SK-MEL-5 (cell line): ENCODE results near the gene ATP1A1. TPM values are rescaled to one million over a fixed set of nuclear protein-coding genes. Genes with fewer than 3 reads are reported as not detected.

ENCODE experiments used
- DNase-seq: peaks from one replicate; pipeline ENCODE4 v3.0.0-alpha.2; 2016; ENCODE audit warnings: low read depth, low spot score
- in situ Hi-C: cut with HindIII; loops from 2 replicates; pipeline ENCODE4 v1.10.0; 2016; ENCODE audit warnings: low sequenced_read_pairs, high pct_unique_total_duplicates, low pct_unique_long_range_greater_than_20kb
- polyA plus RNA-seq, 2 experiments: library from polyadenylated mRNA; depleted of rRNA; stranded (reverse); fragments of >200 nt; gene quantifications; 2 replicates each; pipeline ENCODE4 v1.2.3, GENCODE V29; 2015
- total RNA-seq: library from RNA; depleted of rRNA; stranded (reverse); fragments of >200 nt; shearing (Covaris generic); gene quantifications from 2 replicates; pipeline ENCODE4 v1.2.3, GENCODE V29; 2014; rRNA removed

The ATP1A1 gene
- 204 and 270 TPM in 2 replicates for total RNA-seq
- polyA plus RNA-seq (2015; cell fraction: cytosol; rRNA removed): 1,214 and 1,421 TPM in 2 replicates
- polyA plus RNA-seq (2015; cell fraction: nucleus; rRNA removed): 558 and 602 TPM in 2 replicates

GRCh38 chr1:116372651-116373430 lies at the start of gene ATP1A1:
Gene ATP1A1, plus strand, starts transcription at chr1:116373244. Its CDS starts 268 bp downstream, at chr1:116373512.
- in situ Hi-C loops: no loop called here
- DNase-seq: peak; percentile 92

- in situ Hi-C loops: no loop called here
Observed at GRCh38 chr1:116323491-116323890, 49.6 kb upstream of the ATP1A1 start.

GRCh38 chr1:116324411-116324810 lies 48.6 kb upstream of the ATP1A1 start:
- no peak for DNase-seq
- in situ Hi-C loops: no loop called here

More at GRCh38 chr1:116323491-116323890, 49.6 kb upstream of the ATP1A1 start:
- DNase-seq: no peak

GRCh38 chr1:116325104-116325503 lies 47.9 kb upstream of the ATP1A1 start:
- in situ Hi-C loops: no loop called here
- no peak for DNase-seq

GRCh38 chr1:116325922-116326321 lies 47.1 kb upstream of the ATP1A1 start:
- no peak for DNase-seq
- in situ Hi-C loops: no loop called here

GRCh38 chr1:116326486-116326885 lies 46.6 kb upstream of the ATP1A1 start:
- in situ Hi-C loops: no loop called here
- no peak for DNase-seq

- in situ Hi-C loops: no loop called here
- DNase-seq: peak; percentile 7
Observed at GRCh38 chr1:116328671-116329070, 44.4 kb upstream of the ATP1A1 start.

- peak; percentile 78 for DNase-seq
- in situ Hi-C loops: no loop called here
Observed at GRCh38 chr1:116329524-116330341, 43.3 kb upstream of the ATP1A1 start.

- in situ Hi-C loops: no loop called here
- no peak for DNase-seq
Observed at GRCh38 chr1:116330342-116330652, 42.7 kb upstream of the ATP1A1 start.

GRCh38 chr1:116330846-116331245 lies 42.2 kb upstream of the ATP1A1 start:
- in situ Hi-C loops: no loop called here
- DNase-seq: no peak

GRCh38 chr1:116331523-116331922 lies 41.5 kb upstream of the ATP1A1 start:
- in situ Hi-C loops: no loop called here

GRCh38 chr1:116332451-116332850 lies 40.6 kb upstream of the ATP1A1 start:
- in situ Hi-C loops: no loop called here
- no peak for DNase-seq

More at GRCh38 chr1:116331523-116331922, 41.5 kb upstream of the ATP1A1 start:
- no peak for DNase-seq

GRCh38 chr1:116333171-116334014 lies 39.7 kb upstream of the ATP1A1 start:
- DNase-seq: no peak
- in situ Hi-C loops: no loop called here

GRCh38 chr1:116334015-116334547 lies 39.0 kb upstream of the ATP1A1 start:
- in situ Hi-C loops: no loop called here
- peak; percentile 23 for DNase-seq

- DNase-seq: no peak
- in situ Hi-C loops: no loop called here
Observed at GRCh38 chr1:116334868-116335635, 38.0 kb upstream of the ATP1A1 start.

- in situ Hi-C loops: no loop called here
- no peak for DNase-seq
Observed at GRCh38 chr1:116335850-116336624, 37.0 kb upstream of the ATP1A1 start.
